Anterior cingulate cortex (tissue), 58 donors: Measurements from ENCODE around the gene MDK.
"Not testable (repeated sequence)": the region's sequence is repeated elsewhere in the genome, so short reads cannot be mapped to it uniquely, and the experiment has no call there.

Source experiments
- DNase-seq, 58 donors: peaks; one replicate each; lab custom pipeline; 2025; lab: John Stamatoyannopoulos, UW

MDK gene

GRCh38 chr11:46364791-46365190, 16.7 kb upstream of the MDK start:
- DNase-seq, result no peak

GRCh38 chr11:46366260-46366659, 15.2 kb upstream of the MDK start:
- no peak for DNase-seq

GRCh38 chr11:46366661-46367161, 14.8 kb upstream of the MDK start:
- no peak for DNase-seq

GRCh38 chr11:46367244-46367915, 14.1 kb upstream of the MDK start:
- peak in 44 of 58 donors; percentile 23 to 82 (median 54) for DNase-seq

- no peak for DNase-seq
These were observed 13.6 kb upstream of the MDK start for GRCh38 chr11:46367916-46368267.

GRCh38 chr11:46369458-46370152, 11.9 kb upstream of the MDK start:
- peak in 21 of 58 donors; percentile 15 to 79 (median 40) for DNase-seq

GRCh38 chr11:46370253-46370652, 11.2 kb upstream of the MDK start:
- DNase-seq, result no peak

GRCh38 chr11:46371262-46371661, 10.2 kb upstream of the MDK start:
- not testable (repeated sequence) for DNase-seq

- no peak for DNase-seq
These were observed 9.4 kb upstream of the MDK start for GRCh38 chr11:46372086-46372485.

GRCh38 chr11:46372501-46372900, 9.0 kb upstream of the MDK start:
- DNase-seq, result not testable (repeated sequence)

GRCh38 chr11:46373787-46374740, 7.4 kb upstream of the MDK start:
- peak in 1 of 58 donors; percentile 66 for DNase-seq

- DNase-seq, result no peak
These were observed 6.7 kb upstream of the MDK start for GRCh38 chr11:46374815-46375214.

- DNase-seq, result no peak
These were observed 5.9 kb upstream of the MDK start for GRCh38 chr11:46375392-46376101.

- no peak for DNase-seq
These were observed 5.0 kb upstream of the MDK start for GRCh38 chr11:46376258-46377050.

GRCh38 chr11:46377290-46377689, 4.2 kb upstream of the MDK start:
- no peak for DNase-seq

- no peak for DNase-seq
These were observed 3.6 kb upstream of the MDK start for GRCh38 chr11:46377831-46378230.

GRCh38 chr11:46378296-46378695, 3.2 kb upstream of the MDK start:
- no peak for DNase-seq

- DNase-seq, result peak in 1 of 58 donors; percentile 37
These were observed 2.5 kb upstream of the MDK start for GRCh38 chr11:46378811-46379481.
